HepG2 (cell line): ENCODE results near the gene PEX12. TPM values are rescaled to one million over a fixed set of nuclear protein-coding genes. Genes with fewer than 3 reads are reported as not detected.

ENCODE experiments used
- FOXO1 ChIP-seq: sonication (generic); formaldehyde crosslinking; IDR thresholded peaks from 2 replicates; pipeline ENCODE4 v1.4.0; 2020; ENCODE audit warnings: missing genetic modification reagents
- HIVEP1 ChIP-seq: sonication (generic); formaldehyde crosslinking; IDR thresholded peaks from 2 replicates; pipeline ENCODE4 v1.4.0; 2020; ENCODE audit warnings: mild to moderate bottlenecking, missing genetic modification reagents
- HOXA5 ChIP-seq: sonication (generic); formaldehyde crosslinking; IDR thresholded peaks from 2 replicates; pipeline ENCODE4 v1.4.0; 2020; ENCODE audit warnings: missing genetic modification reagents
- IKZF4 ChIP-seq: sonication (generic); formaldehyde crosslinking; IDR thresholded peaks from 2 replicates; pipeline ENCODE4 v1.5.1; 2020; ENCODE audit warnings: borderline replicate concordance, mild to moderate bottlenecking, low read depth, missing genetic modification reagents; ENCODE audit errors: not compliant biosample characterization
- NPAS2 ChIP-seq: sonication (generic); formaldehyde crosslinking; IDR thresholded peaks from 2 replicates; pipeline ENCODE4 v1.8.0; 2022; ENCODE audit warnings: mild to moderate bottlenecking, missing genetic modification reagents, borderline replicate concordance
- NRL ChIP-seq: sonication (generic); formaldehyde crosslinking; IDR thresholded peaks from 2 replicates; pipeline ENCODE4 v1.5.0; 2020; ENCODE audit warnings: missing genetic modification reagents, mild to moderate bottlenecking, moderate library complexity, borderline replicate concordance
- PCBP2 ChIP-seq: fragments of 200-400 bp; formaldehyde crosslinking; optimal IDR thresholded peaks from 2 replicates; pipeline ENCODE3; 2018; ENCODE audit warnings: low read length, low read depth; ENCODE audit not compliant: poor library complexity, severe bottlenecking
- REPIN1 ChIP-seq: sonication (generic); formaldehyde crosslinking; IDR thresholded peaks from 2 replicates; pipeline ENCODE4 v1.8.0; 2022; ENCODE audit warnings: missing genetic modification reagents, low read depth, mild to moderate bottlenecking, borderline replicate concordance
- SAP130 ChIP-seq: IDR thresholded peaks from 2 replicates; pipeline ENCODE4 v1.6.1; 2016; ENCODE audit warnings: low read depth
- TEAD2 ChIP-seq: sonication (generic); formaldehyde crosslinking; IDR thresholded peaks from 2 replicates; pipeline ENCODE4 v1.9.0; 2021; ENCODE audit warnings: missing genetic modification reagents
- ZBTB21 ChIP-seq: sonication (generic); formaldehyde crosslinking; IDR thresholded peaks from 2 replicates; pipeline ENCODE4 v1.4.0; 2020; ENCODE audit warnings: missing genetic modification reagents
- ZNF354B ChIP-seq: sonication (generic); formaldehyde crosslinking; IDR thresholded peaks from 2 replicates; pipeline ENCODE4 v1.8.0; 2022; ENCODE audit warnings: mild to moderate bottlenecking, missing genetic modification reagents
- ZNF430 ChIP-seq: sonication (generic); formaldehyde crosslinking; IDR thresholded peaks from 2 replicates; pipeline ENCODE4 v1.9.0; 2021; ENCODE audit warnings: mild to moderate bottlenecking, missing genetic modification reagents
- ZNF780A ChIP-seq: sonication (generic); formaldehyde crosslinking; IDR thresholded peaks from 2 replicates; pipeline ENCODE4 v1.8.0; 2022; ENCODE audit warnings: mild to moderate bottlenecking, missing genetic modification reagents, moderate library complexity
- polyA plus RNA-seq, 8 experiments: library from polyadenylated mRNA; depleted of rRNA in 3 of 8; stranded (reverse) in 7 of 8; unstranded in 1 of 8; fragments of >200 nt; fragmentation: Illumina TruSeq in 4 of 8; extraction: Trizol in 4 of 8; gene quantifications; 2 replicates each; pipeline versions ENCODE4 v1.2.1 to v1.2.3, GENCODE V29; 2011 to 2016; ENCODE audit warnings: low read depth in 4 of 8, missing spikeins in 1 of 8, mixed read lengths in 1 of 8; ENCODE audit not compliant: insufficient read depth in 1 of 8
- total RNA-seq, 5 experiments: library from RNA; depleted of rRNA; stranded (reverse); fragments of >200 nt; fragmentation: Illumina TruSeq; extraction: Trizol; gene quantifications; 2 replicates each; pipeline ENCODE4 v1.2.3, GENCODE V29; 2016; ENCODE audit warnings: low read depth in 1 of 5
- TF ChIP-seq, protein P1 (sequence below): sonication (generic); formaldehyde crosslinking; IDR thresholded peaks from 2 replicates; pipeline ENCODE4 v1.4.0; 2020; ENCODE audit warnings: missing genetic modification reagents; ENCODE audit errors: not compliant biosample characterization
- TF ChIP-seq, protein P2 (sequence below): sonication (generic); formaldehyde crosslinking; IDR thresholded peaks from 2 replicates; pipeline ENCODE4 v1.4.0; 2020; ENCODE audit warnings: missing genetic modification reagents
- TF ChIP-seq, protein P3 (sequence below): fragments of 450-650 bp; IDR thresholded peaks from 2 replicates; pipeline ENCODE4 v1.6.1; 2017; ENCODE audit warnings: mild to moderate bottlenecking
- TF ChIP-seq, protein P4 (sequence below): sonication (generic); formaldehyde crosslinking; IDR thresholded peaks from 2 replicates; pipeline ENCODE4 v1.9.0; 2022; ENCODE audit warnings: low read depth, missing genetic modification reagents
- TF ChIP-seq, protein P5 (sequence below): sonication (generic); formaldehyde crosslinking; IDR thresholded peaks from 2 replicates; pipeline ENCODE4 v1.8.0; 2022; ENCODE audit warnings: mild to moderate bottlenecking, missing genetic modification reagents, borderline replicate concordance

PEX12 gene
- total and polyA plus RNA-seq, 2 of the 13 experiments (the other 11 are each of a cell fraction or from before 2014, with no cell fraction given): 5.1 to 11.9 TPM

DNA sequence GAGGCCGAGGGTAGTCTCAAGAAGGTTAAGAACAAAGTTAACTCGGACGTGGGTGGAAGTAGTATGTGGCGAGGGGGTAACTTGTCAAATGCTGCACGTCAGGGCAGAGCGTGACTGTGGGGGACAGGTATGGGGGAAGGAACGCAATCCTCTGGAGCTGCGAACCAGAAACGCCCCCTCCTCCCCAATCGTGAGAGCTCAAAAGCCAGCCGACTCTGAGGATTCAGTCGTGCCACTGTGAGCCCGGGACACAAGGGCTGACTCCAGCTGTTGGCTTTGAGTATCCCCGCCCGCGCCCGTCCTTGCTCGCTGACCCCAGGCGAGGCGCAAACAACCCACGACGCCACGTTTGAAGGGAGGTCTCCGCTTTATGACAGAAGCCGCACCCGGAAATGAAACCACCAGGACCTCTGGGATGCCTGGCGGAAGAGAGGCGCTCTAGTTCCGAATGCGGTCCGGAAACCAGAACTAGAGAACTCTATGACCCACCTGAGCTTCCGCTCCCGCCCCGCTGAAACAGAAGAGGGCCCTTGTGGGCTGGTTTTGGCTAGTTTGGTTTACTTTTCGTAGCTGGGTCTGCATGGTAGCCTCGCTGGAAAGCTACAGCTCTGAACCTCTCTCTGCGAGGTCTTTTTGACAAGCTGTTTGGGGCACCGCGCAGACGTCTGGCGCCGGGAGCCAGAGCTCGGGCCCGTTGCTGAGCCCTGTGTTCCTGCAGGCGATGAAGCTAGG is at the start of gene PEX12 (continued):
- no peak; the same call in 1 of the 2 replicates for TF ChIP-seq ZNF780A
- TF ChIP-seq, protein P1, sequence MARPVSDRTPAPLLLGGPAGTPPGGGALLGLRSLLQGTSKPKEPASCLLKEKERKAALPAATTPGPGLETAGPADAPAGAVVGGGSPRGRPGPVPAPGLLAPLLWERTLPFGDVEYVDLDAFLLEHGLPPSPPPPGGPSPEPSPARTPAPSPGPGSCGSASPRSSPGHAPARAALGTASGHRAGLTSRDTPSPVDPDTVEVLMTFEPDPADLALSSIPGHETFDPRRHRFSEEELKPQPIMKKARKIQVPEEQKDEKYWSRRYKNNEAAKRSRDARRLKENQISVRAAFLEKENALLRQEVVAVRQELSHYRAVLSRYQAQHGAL (CRISPR knock-in tag): no peak
- TF ChIP-seq, protein P2, sequence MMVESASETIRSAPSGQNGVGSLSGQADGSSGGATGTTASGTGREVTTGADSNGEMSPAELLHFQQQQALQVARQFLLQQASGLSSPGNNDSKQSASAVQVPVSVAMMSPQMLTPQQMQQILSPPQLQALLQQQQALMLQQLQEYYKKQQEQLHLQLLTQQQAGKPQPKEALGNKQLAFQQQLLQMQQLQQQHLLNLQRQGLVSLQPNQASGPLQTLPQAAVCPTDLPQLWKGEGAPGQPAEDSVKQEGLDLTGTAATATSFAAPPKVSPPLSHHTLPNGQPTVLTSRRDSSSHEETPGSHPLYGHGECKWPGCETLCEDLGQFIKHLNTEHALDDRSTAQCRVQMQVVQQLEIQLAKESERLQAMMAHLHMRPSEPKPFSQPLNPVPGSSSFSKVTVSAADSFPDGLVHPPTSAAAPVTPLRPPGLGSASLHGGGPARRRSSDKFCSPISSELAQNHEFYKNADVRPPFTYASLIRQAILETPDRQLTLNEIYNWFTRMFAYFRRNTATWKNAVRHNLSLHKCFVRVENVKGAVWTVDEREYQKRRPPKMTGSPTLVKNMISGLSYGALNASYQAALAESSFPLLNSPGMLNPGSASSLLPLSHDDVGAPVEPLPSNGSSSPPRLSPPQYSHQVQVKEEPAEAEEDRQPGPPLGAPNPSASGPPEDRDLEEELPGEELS (CRISPR knock-in tag): peak; percentile 54; the same call in 1 of the 2 replicates
- TF ChIP-seq REPIN1 (CRISPR knock-in tag): peak; percentile 72; the same call in 1 of the 2 replicates
- TF ChIP-seq ZBTB21 (CRISPR knock-in tag): peak; percentile 94
- TF ChIP-seq ZNF430 (CRISPR knock-in tag): peak; percentile 78
- peak; percentile 98 for TF ChIP-seq SAP130 (CRISPR knock-in tag)
- peak; percentile 94 for TF ChIP-seq NRL (CRISPR knock-in tag)
- TF ChIP-seq, protein P3, sequence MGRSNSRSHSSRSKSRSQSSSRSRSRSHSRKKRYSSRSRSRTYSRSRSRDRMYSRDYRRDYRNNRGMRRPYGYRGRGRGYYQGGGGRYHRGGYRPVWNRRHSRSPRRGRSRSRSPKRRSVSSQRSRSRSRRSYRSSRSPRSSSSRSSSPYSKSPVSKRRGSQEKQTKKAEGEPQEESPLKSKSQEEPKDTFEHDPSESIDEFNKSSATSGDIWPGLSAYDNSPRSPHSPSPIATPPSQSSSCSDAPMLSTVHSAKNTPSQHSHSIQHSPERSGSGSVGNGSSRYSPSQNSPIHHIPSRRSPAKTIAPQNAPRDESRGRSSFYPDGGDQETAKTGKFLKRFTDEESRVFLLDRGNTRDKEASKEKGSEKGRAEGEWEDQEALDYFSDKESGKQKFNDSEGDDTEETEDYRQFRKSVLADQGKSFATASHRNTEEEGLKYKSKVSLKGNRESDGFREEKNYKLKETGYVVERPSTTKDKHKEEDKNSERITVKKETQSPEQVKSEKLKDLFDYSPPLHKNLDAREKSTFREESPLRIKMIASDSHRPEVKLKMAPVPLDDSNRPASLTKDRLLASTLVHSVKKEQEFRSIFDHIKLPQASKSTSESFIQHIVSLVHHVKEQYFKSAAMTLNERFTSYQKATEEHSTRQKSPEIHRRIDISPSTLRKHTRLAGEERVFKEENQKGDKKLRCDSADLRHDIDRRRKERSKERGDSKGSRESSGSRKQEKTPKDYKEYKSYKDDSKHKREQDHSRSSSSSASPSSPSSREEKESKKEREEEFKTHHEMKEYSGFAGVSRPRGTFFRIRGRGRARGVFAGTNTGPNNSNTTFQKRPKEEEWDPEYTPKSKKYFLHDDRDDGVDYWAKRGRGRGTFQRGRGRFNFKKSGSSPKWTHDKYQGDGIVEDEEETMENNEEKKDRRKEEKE: no peak
- 0 out of 2 replicates have a peak, but pooled peaks have one; percentile 13 for TF ChIP-seq FOXO1
- TF ChIP-seq ZNF354B: no peak
- TF ChIP-seq, protein P4, sequence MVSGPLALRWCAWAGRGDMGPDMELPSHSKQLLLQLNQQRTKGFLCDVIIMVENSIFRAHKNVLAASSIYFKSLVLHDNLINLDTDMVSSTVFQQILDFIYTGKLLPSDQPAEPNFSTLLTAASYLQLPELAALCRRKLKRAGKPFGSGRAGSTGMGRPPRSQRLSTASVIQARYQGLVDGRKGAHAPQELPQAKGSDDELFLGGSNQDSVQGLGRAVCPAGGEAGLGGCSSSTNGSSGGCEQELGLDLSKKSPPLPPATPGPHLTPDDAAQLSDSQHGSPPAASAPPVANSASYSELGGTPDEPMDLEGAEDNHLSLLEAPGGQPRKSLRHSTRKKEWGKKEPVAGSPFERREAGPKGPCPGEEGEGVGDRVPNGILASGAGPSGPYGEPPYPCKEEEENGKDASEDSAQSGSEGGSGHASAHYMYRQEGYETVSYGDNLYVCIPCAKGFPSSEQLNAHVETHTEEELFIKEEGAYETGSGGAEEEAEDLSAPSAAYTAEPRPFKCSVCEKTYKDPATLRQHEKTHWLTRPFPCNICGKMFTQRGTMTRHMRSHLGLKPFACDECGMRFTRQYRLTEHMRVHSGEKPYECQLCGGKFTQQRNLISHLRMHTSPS (CRISPR knock-in tag): no peak
- TF ChIP-seq NPAS2 (CRISPR knock-in tag): no peak
- TF ChIP-seq HOXA5 (CRISPR knock-in tag): peak; percentile 84; the same call in 1 of the 2 replicates
- TF ChIP-seq PCBP2: no peak
- no peak for TF ChIP-seq IKZF4 (CRISPR knock-in tag)
- 0 out of 2 replicates have a peak, but pooled peaks have one; percentile 10 for TF ChIP-seq TEAD2
- TF ChIP-seq, protein P5, sequence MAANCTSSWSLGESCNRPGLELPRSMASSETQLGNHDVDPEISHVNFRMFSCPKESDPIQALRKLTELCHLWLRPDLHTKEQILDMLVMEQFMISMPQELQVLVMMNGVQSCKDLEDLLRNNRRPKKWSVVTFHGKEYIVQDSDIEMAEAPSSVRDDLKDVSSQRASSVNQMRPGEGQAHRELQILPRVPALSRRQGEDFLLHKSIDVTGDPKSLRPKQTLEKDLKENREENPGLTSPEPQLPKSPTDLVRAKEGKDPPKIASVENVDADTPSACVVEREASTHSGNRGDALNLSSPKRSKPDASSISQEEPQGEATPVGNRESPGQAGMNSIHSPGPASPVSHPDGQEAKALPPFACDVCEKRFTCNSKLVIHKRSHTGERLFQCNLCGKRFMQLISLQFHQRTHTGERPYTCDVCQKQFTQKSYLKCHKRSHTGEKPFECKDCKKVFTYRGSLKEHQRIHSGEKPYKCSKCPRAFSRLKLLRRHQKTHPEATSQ (CRISPR knock-in tag): no peak
- peak; percentile 46; the same call in 1 of the 2 replicates for TF ChIP-seq HIVEP1 (CRISPR knock-in tag)
